RWPE2 (cell line): ENCODE measurements around the gene FOSL1.
A peak's percentile ranks its signal among the peaks of the same experiment; 100 is the strongest.

Experiments used
- ATAC-seq: fragments of 200-7000 bp; cut with Tn5 transposase; 3 replicates; pipeline ENCODE4 v1.9.1; 2021; ENCODE audit warnings: low read depth
- DNase-seq: peaks from one replicate; pipeline ENCODE4 v3.0.0-alpha.2; 2020; ENCODE audit warnings: low spot score
- H3K27ac ChIP-seq: fragments of 450-650 bp; 2 replicates; pipeline ENCODE4 v1.5.1; 2017; ENCODE audit warnings: mild to moderate bottlenecking; ENCODE audit not compliant: poor library complexity, severe bottlenecking
- H3K27me3 ChIP-seq: fragments of 250-450 bp; sonication (Bioruptor Pico); 2 replicates; pipeline ENCODE4 v1.5.1; 2021; ENCODE audit warnings: mild to moderate bottlenecking, moderate library complexity; ENCODE audit not compliant: insufficient read depth, poor library complexity, severe bottlenecking
- H3K36me3 ChIP-seq: fragments of 250-450 bp; sonication (Bioruptor Pico); 2 replicates; pipeline ENCODE4 v1.5.1; 2020; ENCODE audit warnings: low read depth, mild to moderate bottlenecking, moderate library complexity
- H3K4me1 ChIP-seq: fragments of 250-450 bp; sonication (Bioruptor Pico); 2 replicates; pipeline ENCODE4 v1.5.1; 2021; ENCODE audit warnings: mild to moderate bottlenecking, moderate library complexity; ENCODE audit not compliant: insufficient read depth, poor library complexity, severe bottlenecking
- H3K4me3 ChIP-seq: fragments of 250-450 bp; sonication (Bioruptor Pico); 2 replicates; pipeline ENCODE4 v1.5.1; 2021; ENCODE audit warnings: mild to moderate bottlenecking, moderate library complexity; ENCODE audit not compliant: severe bottlenecking
- H3K9me3 ChIP-seq: fragments of 250-450 bp; sonication (Bioruptor Pico); 2 replicates; pipeline ENCODE4 v1.5.1; 2021; ENCODE audit warnings: mild to moderate bottlenecking, moderate library complexity; ENCODE audit not compliant: severe bottlenecking
- TF ChIP-seq, protein P1 (sequence below): fragments of 450-650 bp; IDR thresholded peaks from one replicate; pipeline ENCODE4 v1.5.1; 2017; ENCODE audit warnings: mild to moderate bottlenecking, moderate library complexity; ENCODE audit not compliant: poor library complexity, severe bottlenecking

Gene FOSL1

DNA sequence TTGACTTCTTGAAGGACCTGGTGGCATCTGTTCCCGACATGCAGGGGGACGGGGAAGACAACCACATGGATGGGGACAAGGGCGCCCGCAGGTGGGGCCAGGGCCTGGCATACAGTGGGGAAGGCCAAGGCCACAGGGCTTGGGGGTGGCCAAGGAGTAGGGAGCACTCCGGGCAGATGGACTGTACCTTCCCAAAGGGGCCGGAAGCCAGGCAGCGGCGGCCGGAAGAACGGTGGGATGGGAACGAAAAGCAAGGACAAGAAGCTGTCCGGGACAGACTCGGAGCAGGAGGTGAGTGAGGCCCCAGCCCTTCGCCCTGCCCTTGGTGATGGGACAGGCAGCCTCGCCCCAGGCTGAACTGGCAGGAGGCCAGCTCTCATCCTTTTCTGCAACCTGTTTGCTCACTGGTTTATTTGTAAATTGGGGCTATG is 20.2 kb upstream of the FOSL1 start:
- Histone ChIP-seq H3K36me3 (peaks cover 51% of the 10 kb centered on the region), H3K4me3 (peak overlapping the region; percentile 80), H3K9me3 (no peaks in the 10 kb centered on the region), H3K4me1 (peaks cover 34% of the 10 kb centered on the region), H3K27ac (peak overlapping the region; percentile 98), H3K27me3 (no peaks in the 10 kb centered on the region)
- ATAC-seq (no peak), DNase-seq (no peak)
- TF ChIP-seq, protein P1, sequence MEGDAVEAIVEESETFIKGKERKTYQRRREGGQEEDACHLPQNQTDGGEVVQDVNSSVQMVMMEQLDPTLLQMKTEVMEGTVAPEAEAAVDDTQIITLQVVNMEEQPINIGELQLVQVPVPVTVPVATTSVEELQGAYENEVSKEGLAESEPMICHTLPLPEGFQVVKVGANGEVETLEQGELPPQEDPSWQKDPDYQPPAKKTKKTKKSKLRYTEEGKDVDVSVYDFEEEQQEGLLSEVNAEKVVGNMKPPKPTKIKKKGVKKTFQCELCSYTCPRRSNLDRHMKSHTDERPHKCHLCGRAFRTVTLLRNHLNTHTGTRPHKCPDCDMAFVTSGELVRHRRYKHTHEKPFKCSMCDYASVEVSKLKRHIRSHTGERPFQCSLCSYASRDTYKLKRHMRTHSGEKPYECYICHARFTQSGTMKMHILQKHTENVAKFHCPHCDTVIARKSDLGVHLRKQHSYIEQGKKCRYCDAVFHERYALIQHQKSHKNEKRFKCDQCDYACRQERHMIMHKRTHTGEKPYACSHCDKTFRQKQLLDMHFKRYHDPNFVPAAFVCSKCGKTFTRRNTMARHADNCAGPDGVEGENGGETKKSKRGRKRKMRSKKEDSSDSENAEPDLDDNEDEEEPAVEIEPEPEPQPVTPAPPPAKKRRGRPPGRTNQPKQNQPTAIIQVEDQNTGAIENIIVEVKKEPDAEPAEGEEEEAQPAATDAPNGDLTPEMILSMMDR, result no peak

DNA sequence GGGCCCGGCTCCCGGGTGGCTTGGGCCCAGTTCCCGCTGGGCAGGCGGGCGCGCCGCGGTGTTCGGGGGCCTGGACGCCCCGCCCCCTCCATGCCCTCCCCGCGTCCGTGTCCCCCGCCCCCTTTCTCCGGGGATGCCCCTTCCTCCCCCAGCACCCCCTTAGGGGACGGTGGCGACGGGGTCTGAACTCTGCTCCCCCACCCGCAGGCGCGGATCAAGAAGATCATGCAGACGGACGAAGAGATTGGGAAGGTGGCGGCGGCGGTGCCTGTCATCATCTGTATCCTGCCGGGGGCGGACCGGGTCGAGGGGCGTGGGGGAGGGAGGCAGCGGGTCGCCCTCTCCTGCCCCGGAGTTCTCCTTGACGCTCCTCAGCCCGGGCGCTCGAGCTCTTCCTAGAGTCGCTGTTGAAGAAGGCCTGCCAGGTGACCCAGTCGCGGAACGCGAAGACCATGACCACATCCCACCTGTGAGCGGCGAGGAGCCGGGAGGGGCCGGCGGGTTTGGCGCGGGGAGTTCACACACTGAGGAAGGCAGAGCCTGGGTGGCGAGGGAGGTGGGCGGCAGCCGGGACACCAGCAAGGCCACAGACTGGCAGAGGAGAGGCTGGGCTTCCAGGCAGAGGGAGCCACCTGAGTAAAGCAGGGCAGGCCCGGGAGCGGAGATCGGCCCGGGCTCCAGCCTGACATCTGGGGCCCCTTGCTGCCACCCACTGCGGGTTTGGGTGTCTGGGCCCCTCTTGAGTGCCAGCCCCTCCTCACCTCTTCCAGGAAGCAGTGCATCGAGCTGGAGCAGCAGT is 19.6 kb upstream of the FOSL1 start:
- ATAC-seq (peak; percentile 1), DNase-seq (no peak)
- Histone ChIP-seq H3K4me3 (peak overlapping the region; percentile 80), H3K4me1 (peaks cover 41% of the 10 kb centered on the region), H3K27ac (peak overlapping the region; percentile 98), H3K36me3 (peaks cover 51% of the 10 kb centered on the region), H3K9me3 (no peaks in the 10 kb centered on the region), H3K27me3 (no peaks in the 10 kb centered on the region)
- TF ChIP-seq, protein P1, result no peak

DNA sequence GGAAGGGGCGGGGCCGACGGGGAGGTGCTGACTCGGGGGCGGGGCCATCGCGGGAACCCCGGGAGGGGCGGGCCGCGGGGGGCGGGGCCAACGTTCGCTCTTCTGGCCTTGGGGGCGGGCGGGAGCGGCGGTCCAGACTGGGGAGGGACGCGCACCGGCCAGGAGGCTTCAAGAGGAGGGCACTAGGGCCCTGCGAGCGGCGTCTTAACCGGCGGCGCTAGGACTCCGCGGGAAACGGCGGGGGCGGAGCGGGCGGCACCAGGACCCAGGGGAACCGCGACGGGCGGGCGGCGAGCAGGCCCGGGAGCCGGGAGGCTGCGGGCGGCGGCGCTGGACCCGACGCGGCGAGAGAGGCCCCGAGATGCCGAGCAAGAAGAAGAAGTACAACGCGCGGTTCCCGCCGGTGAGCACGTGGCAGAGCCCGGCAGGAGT is 19.0 kb upstream of the FOSL1 start, which contains the start of gene DRAP1:
Gene DRAP1 (plus strand): TSS at position 286 of the 432 bp plus-strand sequence. CDS start 76 bp downstream, at position 362.
- Histone ChIP-seq H3K9me3 (no peaks in the 10 kb centered on the region), H3K27me3 (no peaks in the 10 kb centered on the region), H3K4me1 (peaks cover 44% of the 10 kb centered on the region), H3K27ac (peak within 1 kb of the TSS; percentile 98), H3K36me3 (peaks cover 51% of the 10 kb centered on the region), H3K4me3 (peak within 1 kb of the TSS; percentile 80)
- ATAC-seq (peak; percentile 69), DNase-seq (peak; percentile 98)
- TF ChIP-seq, protein P1, result no peak

DNA sequence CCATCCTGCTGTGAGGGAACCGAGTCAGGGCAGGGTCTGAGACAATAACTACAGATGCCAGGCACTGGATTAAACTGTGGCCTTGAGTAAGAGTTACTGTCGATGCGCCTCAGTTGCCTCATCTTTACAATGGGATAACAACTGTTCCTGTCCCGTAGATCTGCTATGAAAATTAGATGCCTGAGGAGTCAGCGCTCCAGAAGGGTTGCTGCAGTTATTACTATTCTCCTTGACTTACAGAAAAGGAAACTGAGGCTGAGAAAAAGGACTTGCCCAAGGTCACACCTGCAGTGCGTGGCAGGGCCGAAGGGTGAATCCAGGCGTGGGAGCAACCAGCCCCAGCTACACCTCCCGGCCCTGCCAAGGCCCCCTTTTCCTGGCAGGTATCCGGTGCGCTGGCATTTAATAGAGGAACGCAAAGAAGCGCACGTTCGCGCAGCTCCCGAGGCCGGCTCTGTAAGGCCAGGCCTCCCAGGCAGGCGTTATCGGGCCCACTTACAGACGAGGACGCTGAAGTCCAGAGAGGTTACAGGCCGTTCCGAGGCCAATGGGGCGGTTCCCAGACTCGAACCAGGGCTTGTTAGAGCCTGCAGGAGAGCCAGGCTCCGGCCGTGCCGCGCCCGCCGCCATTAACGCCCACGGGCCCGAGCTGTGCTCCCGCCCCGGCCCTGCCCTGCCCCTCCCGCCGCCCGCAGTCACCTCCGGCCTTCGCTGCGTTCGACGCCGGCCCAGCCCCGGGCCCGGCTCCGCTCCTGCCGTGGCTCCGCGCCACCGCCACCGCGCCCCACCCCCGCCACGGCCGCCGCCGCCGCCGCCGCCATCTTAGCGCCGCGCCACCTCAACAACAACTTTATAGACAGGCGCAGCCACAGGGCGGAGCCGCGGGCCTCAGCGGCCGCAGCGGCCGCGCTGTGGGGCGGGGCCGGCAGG is 18.3 kb upstream of the FOSL1 start, which contains the start of gene C11orf68:
Gene C11orf68 (minus strand): TSS at position 852 of the 930 bp plus-strand sequence. CDS start 31 bp downstream, at position 821.
- ATAC-seq (peak; percentile 1; the same call in 2 of the 3 replicates), DNase-seq (no peak)
- no peaks in the 10 kb centered on the region for H3K9me3 ChIP-seq
- H3K27me3 ChIP-seq, result no peaks in the 10 kb centered on the region
- TF ChIP-seq, protein P1, result peak; percentile 7
- H3K4me3 ChIP-seq, result peak within 1 kb of the TSS; percentile 80
- peaks cover 50% of the 10 kb centered on the region for H3K36me3 ChIP-seq
- H3K4me1 ChIP-seq, result peaks cover 51% of the 10 kb centered on the region
- H3K27ac ChIP-seq, result peak within 1 kb of the TSS; percentile 98
